Stimulated activated CD4-positive, alpha-beta T cell treated with anti-CD3 and anti-CD28 coated beads, Interleukin-4, amount 100 ng/mL, for 1 hour (primary cell): Measurements from ENCODE around the gene ZNF652.
A peak's percentile ranks its signal among the peaks of the same experiment; 100 is the strongest.

ENCODE experiments used
- DNase-seq: peaks from one replicate; pipeline ENCODE4 v3.0.0-alpha.2; 2020

ZNF652 gene

GRCh38 chr17:49361902-49362722 lies at the start of gene ZNF652:
ZNF652 (minus strand) TSS chr17:49362250; CDS start chr17:49317725, 44,525 bp downstream.
- DNase-seq, result peak; percentile 85

GRCh38 chr17:49409066-49409465 lies 47.0 kb upstream of the ZNF652 start:
- DNase-seq, result no peak

- DNase-seq, result peak; percentile 84
These were observed 46.0 kb upstream of the ZNF652 start for GRCh38 chr17:49407981-49408501.

GRCh38 chr17:49407086-49407485 lies 45.0 kb upstream of the ZNF652 start:
- DNase-seq, result no peak

GRCh38 chr17:49406421-49407061 lies 44.5 kb upstream of the ZNF652 start:
- no peak for DNase-seq

- no peak for DNase-seq
These were observed 42.9 kb upstream of the ZNF652 start for GRCh38 chr17:49404906-49405305.

GRCh38 chr17:49404361-49404760 lies 42.3 kb upstream of the ZNF652 start:
- DNase-seq, result no peak

GRCh38 chr17:49403514-49404289 lies 41.7 kb upstream of the ZNF652 start:
- DNase-seq, result no peak

GRCh38 chr17:49402706-49403105 lies 40.7 kb upstream of the ZNF652 start:
- no peak for DNase-seq

- DNase-seq, result no peak
These were observed 40.0 kb upstream of the ZNF652 start for GRCh38 chr17:49401971-49402611.

GRCh38 chr17:49399995-49400394 lies 37.9 kb upstream of the ZNF652 start:
- no peak for DNase-seq

- DNase-seq, result no peak
These were observed 35.5 kb upstream of the ZNF652 start for GRCh38 chr17:49397586-49397985.

- DNase-seq, result no peak
These were observed 31.6 kb upstream of the ZNF652 start for GRCh38 chr17:49393491-49394255.

GRCh38 chr17:49390548-49391324 lies 28.7 kb upstream of the ZNF652 start:
- DNase-seq, result no peak

GRCh38 chr17:49389514-49390347 lies 27.7 kb upstream of the ZNF652 start:
- DNase-seq, result peak; percentile 11

GRCh38 chr17:49388692-49389513 lies 26.9 kb upstream of the ZNF652 start:
- DNase-seq, result no peak

GRCh38 chr17:49388290-49388640 lies 26.2 kb upstream of the ZNF652 start:
- no peak for DNase-seq

- DNase-seq, result no peak
These were observed 25.6 kb upstream of the ZNF652 start for GRCh38 chr17:49387498-49388289.

GRCh38 chr17:49386373-49386772 lies 24.3 kb upstream of the ZNF652 start:
- DNase-seq, result no peak
